Upper lobe of right lung (tissue), 1 donor: ENCODE data around the gene MYO18A. TPM values are rescaled to one million over a fixed set of nuclear protein-coding genes. Genes with fewer than 3 reads are reported as not detected.

Experiments
- ATAC-seq: fragments of 200-7000 bp; cut with Tn5 transposase; one replicate; pipeline ENCODE4 v1.9.1; 2020; ENCODE audit warnings: mild to moderate bottlenecking, moderate library complexity
- DNase-seq: peaks from one replicate; pipeline ENCODE4 v3.0.0-alpha.2; 2020
- H3K27ac ChIP-seq: fragments of 200-600 bp; one replicate; pipeline ENCODE4 v1.8.0; 2022
- H3K27me3 ChIP-seq: fragments of 200-600 bp; one replicate; pipeline ENCODE4 v1.8.0; 2022; ENCODE audit warnings: mild to moderate bottlenecking
- H3K36me3 ChIP-seq: fragments of 200-600 bp; one replicate; pipeline ENCODE4 v1.8.0; 2022
- H3K4me1 ChIP-seq: fragments of 200-600 bp; one replicate; pipeline ENCODE4 v1.8.0; 2022
- H3K4me3 ChIP-seq: fragments of 200-600 bp; one replicate; pipeline ENCODE4 v1.8.0; 2022; ENCODE audit warnings: mild to moderate bottlenecking
- H3K9me3 ChIP-seq: fragments of 200-600 bp; one replicate; pipeline ENCODE4 v1.8.0; 2022
- intact Hi-C: fragments of 100-400 bp; cut with DNase I; formaldehyde crosslinking; loops from one replicate; pipeline ENCODE4 v1.11.0; 2022
- total RNA-seq: library from RNA; stranded (reverse); fragmentation: NEBNext Ultra II Directional; extraction: Animal tissue kit (Norgen Biotek cat#: 25700); gene quantifications from one replicate; pipeline ENCODE4 v1.2.1, GENCODE V29; 2021
- TF ChIP-seq, protein P1 (sequence below): fragments of 200-600 bp; IDR thresholded peaks from one replicate; pipeline ENCODE4 v1.8.0; 2022; ENCODE audit warnings: antibody characterized with exemption
- donor health status: DM: no; HTN: yes; CAD: no; lungs with severe emphysema.

MYO18A gene
- total RNA-seq, 1 donor from 2014 or later = 51.0 TPM

DNA sequence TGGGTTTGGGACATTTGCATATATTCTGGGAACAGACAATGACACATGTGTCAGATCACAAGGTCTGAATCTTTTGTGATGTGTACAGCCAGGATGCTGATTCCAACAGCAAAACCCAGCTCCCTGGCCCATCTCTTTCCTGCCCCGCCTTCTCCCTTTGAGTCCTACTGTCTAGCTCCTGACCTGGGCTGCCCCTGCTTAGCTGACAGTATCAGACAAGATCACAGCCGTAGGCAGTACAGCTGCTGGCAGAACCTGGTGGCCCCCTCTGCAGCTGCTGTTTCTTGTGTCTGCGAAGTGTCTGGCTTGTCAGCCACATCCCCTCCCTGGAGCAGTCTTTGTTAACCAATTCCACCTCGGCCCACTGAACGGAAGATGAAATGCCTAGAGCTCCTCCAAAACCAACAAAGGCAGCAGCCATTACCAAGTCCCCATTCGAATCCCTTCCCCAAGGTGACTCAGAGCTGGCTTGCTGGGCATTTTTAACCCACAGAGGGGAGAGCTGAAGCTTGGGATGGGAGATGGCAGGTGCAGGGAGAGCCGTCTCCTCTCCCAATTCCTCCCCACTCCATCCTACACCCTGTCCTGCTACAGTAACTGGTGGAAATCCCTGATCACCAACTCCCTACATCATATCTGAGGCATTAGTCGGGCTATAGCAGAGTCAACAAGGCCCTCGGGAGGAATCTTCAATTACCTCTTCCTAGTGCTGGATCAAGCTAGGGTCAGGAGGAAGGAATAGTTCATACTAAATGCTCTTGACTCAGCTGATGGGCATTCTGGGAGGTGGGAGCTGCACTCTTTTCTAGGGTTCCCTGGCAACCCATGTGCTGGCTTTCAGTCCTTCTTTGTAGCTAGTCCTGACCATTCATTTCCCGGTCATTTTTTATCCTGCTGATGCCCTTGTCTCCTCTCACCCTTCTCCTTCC is 131.5 kb downstream of the MYO18A start:
- TF ChIP-seq, protein P1, sequence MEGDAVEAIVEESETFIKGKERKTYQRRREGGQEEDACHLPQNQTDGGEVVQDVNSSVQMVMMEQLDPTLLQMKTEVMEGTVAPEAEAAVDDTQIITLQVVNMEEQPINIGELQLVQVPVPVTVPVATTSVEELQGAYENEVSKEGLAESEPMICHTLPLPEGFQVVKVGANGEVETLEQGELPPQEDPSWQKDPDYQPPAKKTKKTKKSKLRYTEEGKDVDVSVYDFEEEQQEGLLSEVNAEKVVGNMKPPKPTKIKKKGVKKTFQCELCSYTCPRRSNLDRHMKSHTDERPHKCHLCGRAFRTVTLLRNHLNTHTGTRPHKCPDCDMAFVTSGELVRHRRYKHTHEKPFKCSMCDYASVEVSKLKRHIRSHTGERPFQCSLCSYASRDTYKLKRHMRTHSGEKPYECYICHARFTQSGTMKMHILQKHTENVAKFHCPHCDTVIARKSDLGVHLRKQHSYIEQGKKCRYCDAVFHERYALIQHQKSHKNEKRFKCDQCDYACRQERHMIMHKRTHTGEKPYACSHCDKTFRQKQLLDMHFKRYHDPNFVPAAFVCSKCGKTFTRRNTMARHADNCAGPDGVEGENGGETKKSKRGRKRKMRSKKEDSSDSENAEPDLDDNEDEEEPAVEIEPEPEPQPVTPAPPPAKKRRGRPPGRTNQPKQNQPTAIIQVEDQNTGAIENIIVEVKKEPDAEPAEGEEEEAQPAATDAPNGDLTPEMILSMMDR = no peak
- H3K4me3 ChIP-seq = no peak overlapping the region
- DNase-seq (no peak), ATAC-seq (no peak)
- intact Hi-C loops = no loop called here
- no peaks in the 10 kb centered on the region for H3K9me3 ChIP-seq
- H3K27ac ChIP-seq = no peak overlapping the region
- no peaks in the 10 kb centered on the region for H3K27me3 ChIP-seq
- no peaks in the 10 kb centered on the region for H3K36me3 ChIP-seq
- no peaks in the 10 kb centered on the region for H3K4me1 ChIP-seq

DNA sequence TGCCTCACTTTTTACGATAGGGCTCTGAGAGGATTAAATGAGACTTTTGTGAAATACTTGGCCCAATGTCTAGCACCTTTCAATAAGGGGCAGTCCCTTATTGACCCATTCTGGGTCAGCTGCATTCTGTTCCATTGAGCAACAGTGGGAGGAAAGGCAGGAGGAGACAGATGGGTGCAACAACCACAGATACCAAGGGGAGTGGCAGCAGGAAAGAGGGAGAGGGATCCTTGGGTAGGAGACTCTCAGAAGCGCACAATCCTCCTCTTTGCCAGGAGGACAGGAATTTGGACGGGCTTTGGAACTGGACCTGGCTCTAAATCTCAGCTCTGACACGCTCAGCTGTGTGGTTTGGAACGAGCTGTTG is 133.7 kb downstream of the MYO18A start:
- H3K27ac ChIP-seq = no peak overlapping the region
- H3K4me1 ChIP-seq = peaks cover 14% of the 10 kb centered on the region
- intact Hi-C loops = no loop called here
- H3K36me3 ChIP-seq = no peaks in the 10 kb centered on the region
- no peak for ATAC-seq
- no peak overlapping the region for H3K4me3 ChIP-seq
- H3K27me3 ChIP-seq = no peaks in the 10 kb centered on the region
- DNase-seq = no peak
- H3K9me3 ChIP-seq = no peaks in the 10 kb centered on the region
- TF ChIP-seq, protein P1 = no peak

DNA sequence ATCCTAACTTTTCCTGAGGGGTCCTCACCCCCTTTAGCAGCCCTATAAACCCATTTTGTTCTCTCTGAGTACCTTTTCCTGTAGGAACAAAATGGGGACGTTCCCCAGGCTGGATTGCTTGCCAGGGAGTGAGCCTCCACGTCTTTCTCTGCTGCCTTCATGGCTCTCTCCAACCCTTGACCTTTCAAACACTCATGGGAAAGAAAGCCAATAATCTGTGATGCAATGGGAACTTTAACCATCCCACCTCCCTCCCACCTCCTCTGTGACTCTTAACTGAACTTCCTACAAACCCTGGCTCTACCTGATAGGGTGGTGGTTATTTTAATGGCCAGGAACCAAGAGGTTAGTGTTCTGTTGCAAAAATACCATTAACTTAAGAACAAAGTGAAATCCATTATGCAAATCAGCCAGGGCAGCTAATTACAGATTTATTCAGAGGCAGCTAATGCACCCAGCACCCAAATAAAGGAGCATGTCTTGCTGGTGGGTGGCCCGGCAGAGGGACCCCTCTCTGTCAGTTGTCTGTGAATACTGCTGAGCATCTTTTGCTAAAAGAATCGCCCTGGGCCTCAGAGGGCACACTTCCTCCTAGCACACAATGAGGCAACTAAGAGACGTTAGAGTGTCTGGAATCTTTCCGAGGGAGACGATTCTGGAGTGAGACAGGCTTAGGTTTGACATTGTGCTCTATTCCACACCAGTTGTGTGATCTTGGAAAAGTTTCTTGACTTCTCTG is 134.3 kb downstream of the MYO18A start:
- Histone ChIP-seq H3K4me3 (no peak overlapping the region), H3K4me1 (peaks cover 14% of the 10 kb centered on the region), H3K36me3 (no peaks in the 10 kb centered on the region), H3K27me3 (no peaks in the 10 kb centered on the region), H3K27ac (no peak overlapping the region), H3K9me3 (no peaks in the 10 kb centered on the region)
- DNase-seq (no peak), ATAC-seq (no peak)
- TF ChIP-seq, protein P1 = no peak
- intact Hi-C loops = no loop called here

DNA sequence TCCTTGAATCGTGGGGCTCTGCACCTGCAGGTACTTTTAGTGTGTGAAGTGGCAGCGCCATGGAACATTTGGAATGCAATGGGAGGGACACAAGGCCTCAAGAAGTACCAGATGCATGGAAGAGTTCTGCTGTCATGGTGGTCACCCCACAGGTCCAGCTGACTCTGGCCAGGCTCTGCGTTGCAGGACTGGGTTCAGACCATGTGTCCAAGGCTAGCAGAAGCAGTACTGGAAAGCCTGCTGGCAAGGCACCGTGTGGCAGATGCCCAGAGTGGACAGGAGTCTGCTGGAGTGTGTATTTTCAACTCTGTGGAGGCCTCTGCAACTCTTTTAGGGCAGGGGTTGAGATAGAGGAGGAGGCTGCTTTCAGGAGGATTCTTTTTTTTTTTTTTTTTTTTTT is 135.2 kb downstream of the MYO18A start:
- intact Hi-C loops = no loop called here
- Histone ChIP-seq H3K4me3 (no peak overlapping the region), H3K27me3 (peaks cover under 1% of the 10 kb centered on the region)

DNA sequence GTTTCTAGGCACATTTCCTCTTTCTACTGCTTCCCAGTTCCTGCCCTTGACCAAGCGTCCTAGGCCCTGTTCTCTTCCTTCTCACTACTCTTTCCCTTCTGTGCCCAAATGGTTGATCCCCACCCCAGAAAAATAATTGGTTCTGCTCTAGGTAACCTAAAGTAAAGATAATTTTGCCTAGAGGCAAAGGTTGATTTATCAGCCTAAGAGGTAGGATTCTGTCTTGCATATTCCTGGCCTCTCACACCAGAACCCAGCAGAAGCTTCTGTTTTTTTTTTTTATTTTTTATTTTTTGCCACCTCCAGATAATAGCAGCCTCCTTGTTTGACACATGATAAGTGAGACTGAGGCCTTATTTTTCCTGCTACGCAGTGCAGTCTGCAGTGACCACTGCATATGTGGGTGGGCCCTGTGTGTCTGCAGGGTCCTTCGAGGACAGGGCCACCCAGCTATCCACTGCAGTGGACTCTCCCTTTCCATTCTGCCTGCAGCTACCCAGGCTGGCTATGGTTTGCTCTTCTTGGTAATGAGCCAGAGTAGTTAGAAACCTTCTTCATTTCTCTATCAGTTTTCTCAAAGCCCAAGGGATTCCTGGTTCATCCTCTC is 136.6 kb downstream of the MYO18A start:
- DNase-seq = no peak
- TF ChIP-seq, protein P1 = no peak
- no peak overlapping the region for H3K4me3 ChIP-seq
- peaks cover 14% of the 10 kb centered on the region for H3K4me1 ChIP-seq
- ATAC-seq = no peak
- no peaks in the 10 kb centered on the region for H3K36me3 ChIP-seq
- H3K9me3 ChIP-seq = no peaks in the 10 kb centered on the region
- H3K27ac ChIP-seq = no peak overlapping the region
- intact Hi-C loops = no loop called here
- H3K27me3 ChIP-seq = peaks cover 5% of the 10 kb centered on the region

More for the DNA sequence above, 135.2 kb downstream of the MYO18A start:
- Histone ChIP-seq H3K4me1 (peaks cover 14% of the 10 kb centered on the region), H3K36me3 (no peaks in the 10 kb centered on the region), H3K9me3 (no peaks in the 10 kb centered on the region), H3K27ac (no peak overlapping the region)
- DNase-seq = no peak
- no peak for ATAC-seq
- TF ChIP-seq, protein P1 = no peak
